ENCODE results near the gene ARL4A.

DNA sequence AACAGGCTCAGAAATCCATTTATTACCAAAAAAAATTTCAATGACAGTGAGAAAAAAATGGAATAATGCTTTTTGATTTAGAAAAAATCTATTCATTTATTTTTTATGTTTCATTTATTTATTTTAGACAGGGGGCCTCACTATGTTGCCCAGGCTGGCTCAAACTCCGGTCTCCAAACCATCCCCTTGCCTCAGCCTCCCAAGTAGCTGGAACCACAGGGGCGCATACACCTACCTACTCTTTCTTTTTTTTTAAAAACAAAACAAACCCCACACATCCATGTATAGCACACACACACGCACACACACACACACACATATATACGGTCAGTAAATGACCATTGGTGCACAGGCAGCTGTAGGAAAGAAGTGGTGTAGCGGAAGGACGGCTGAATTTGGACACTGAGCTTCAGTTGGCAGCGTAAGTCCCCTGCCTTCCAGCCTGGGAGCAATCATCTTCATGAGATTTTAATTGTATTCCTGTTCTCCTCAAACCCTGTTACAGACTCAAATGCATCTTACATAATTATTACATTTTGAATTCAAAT lies 28.8 kb downstream of the ARL4A start:
- TF ChIP-seq, protein P1, sequence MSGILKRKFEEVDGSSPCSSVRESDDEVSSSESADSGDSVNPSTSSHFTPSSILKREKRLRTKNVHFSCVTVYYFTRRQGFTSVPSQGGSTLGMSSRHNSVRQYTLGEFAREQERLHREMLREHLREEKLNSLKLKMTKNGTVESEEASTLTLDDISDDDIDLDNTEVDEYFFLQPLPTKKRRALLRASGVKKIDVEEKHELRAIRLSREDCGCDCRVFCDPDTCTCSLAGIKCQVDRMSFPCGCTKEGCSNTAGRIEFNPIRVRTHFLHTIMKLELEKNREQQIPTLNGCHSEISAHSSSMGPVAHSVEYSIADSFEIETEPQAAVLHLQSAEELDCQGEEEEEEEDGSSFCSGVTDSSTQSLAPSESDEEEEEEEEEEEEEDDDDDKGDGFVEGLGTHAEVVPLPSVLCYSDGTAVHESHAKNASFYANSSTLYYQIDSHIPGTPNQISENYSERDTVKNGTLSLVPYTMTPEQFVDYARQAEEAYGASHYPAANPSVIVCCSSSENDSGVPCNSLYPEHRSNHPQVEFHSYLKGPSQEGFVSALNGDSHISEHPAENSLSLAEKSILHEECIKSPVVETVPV (CRISPR knock-in tag; IDR thresholded peaks at IDR 0.05): no peak
- no peak for TF ChIP-seq ZFP3 (CRISPR knock-in tag; IDR thresholded peaks at IDR 0.05)
- TF ChIP-seq ZNF565 (CRISPR knock-in tag; conservative IDR thresholded peaks at IDR 0.05; ENCODE audit: low read depth): no peak
- no peak for TF ChIP-seq OSR1 (CRISPR knock-in tag; IDR thresholded peaks at IDR 0.05)

Measured in SK-N-SH treated with all-trans-retinoic acid at 6 μM for 48 hours (cell line).